ENCODE results near the gene BIN1.
A peak's percentile ranks its signal among the peaks of the same experiment; 100 is the strongest.
"Not testable (repeated sequence)": the region's sequence is repeated elsewhere in the genome, so short reads cannot be mapped to it uniquely, and the experiment has no call there.

The BIN1 gene

GRCh38 chr2:127134235-127134634 lies 27.3 kb upstream of the BIN1 start:
- DNase-seq (ENCODE audit: low read depth), result peak; percentile 25

DNA sequence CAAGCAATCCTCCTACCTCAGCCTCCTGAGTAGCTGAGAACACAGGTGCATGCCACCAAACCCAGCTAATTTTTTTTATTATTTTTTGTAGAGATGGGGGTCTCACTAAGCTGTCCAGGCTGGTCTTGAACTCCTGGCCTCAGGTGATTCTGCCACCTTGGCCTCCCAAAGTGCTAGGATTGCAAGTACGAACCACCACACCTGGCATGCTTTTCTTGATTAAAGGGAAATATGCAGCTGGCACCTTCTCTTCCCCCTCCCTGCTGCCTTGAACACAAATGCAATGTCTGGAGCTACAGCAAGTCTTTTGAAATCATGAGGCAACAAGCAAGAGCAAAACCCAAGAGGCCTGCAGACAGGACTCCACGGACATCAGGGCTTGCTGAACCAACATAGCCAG lies 26.8 kb upstream of the BIN1 start:
- no peak for DNase-seq (ENCODE audit: low read depth)

GRCh38 chr2:127130421-127130820 lies 23.5 kb upstream of the BIN1 start:
- no peak for DNase-seq (ENCODE audit: low read depth)

GRCh38 chr2:127129937-127130336 lies 23.0 kb upstream of the BIN1 start:
- no peak for DNase-seq (ENCODE audit: low read depth)

- peak; percentile 20 for DNase-seq (ENCODE audit: low read depth)
Measured at GRCh38 chr2:127128445-127128904, 21.5 kb upstream of the BIN1 start.

GRCh38 chr2:127125821-127126220 lies 18.9 kb upstream of the BIN1 start:
- DNase-seq (ENCODE audit: low read depth), result no peak

GRCh38 chr2:127124426-127124825 lies 17.5 kb upstream of the BIN1 start:
- DNase-seq (ENCODE audit: low read depth), result no peak

DNA sequence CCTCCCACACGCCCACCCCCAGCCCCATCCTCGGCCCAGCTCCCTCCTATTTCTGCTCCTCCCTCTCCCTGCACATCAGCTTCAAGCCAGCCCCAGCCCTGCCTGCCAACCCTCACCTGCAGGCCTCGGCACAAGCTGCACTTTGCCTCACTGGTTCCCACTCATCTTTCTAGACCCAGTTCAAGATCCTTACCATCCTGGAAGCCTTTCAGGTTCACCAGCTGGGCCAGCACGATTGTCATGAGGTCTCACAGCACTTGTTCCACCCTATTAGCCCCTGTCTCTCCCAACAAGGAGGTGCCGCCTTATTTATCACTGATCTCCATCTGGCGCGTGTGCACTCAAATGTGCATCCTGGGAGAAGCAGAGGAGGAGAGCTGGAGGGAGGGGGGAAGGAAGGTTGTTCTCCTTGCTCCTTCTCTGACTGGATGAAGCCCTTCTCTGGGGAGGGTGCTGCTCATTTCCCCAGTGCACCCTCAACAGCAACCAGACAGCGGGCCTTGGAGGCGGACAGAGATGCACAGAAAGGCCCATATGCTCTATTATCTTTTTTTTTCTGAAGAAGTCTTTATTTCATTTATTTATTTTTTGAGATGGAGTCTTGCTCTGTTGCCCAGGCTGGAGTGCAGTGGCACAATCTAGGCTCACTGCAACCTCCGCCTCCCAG lies 15.5 kb upstream of the BIN1 start:
- DNase-seq (ENCODE audit: low read depth), result no peak

DNA sequence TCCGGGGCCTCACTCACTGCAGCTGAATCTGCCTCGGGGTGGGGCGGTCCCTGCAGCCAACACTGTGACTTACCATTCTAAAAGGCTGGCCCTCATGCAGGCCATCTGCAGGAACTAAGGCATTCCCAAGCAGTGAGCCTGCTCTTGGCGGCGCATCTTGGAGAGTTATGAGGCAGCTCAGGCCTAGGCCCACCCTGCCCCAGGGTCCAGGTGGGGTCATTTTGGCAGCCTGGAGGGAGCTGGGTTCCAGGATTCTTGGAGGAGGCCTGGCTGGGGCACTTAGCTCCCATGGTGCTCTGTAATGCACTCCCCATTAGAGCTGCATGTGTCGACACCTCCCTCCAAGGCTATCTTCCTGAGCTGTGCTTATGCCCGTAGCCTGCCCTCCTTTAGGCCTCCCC lies 14.8 kb upstream of the BIN1 start:
- no peak for DNase-seq (ENCODE audit: low read depth)

- DNase-seq (ENCODE audit: low read depth), result no peak
Measured at GRCh38 chr2:127121353-127121752, 14.4 kb upstream of the BIN1 start.

GRCh38 chr2:127120408-127120807 lies 13.5 kb upstream of the BIN1 start:
- DNase-seq (ENCODE audit: low read depth), result not testable (repeated sequence)

- no peak for DNase-seq (ENCODE audit: low read depth)
Measured at GRCh38 chr2:127118467-127118866, 11.5 kb upstream of the BIN1 start.

- DNase-seq (ENCODE audit: low read depth), result no peak
Measured at GRCh38 chr2:127118038-127118437, 11.1 kb upstream of the BIN1 start.

DNA sequence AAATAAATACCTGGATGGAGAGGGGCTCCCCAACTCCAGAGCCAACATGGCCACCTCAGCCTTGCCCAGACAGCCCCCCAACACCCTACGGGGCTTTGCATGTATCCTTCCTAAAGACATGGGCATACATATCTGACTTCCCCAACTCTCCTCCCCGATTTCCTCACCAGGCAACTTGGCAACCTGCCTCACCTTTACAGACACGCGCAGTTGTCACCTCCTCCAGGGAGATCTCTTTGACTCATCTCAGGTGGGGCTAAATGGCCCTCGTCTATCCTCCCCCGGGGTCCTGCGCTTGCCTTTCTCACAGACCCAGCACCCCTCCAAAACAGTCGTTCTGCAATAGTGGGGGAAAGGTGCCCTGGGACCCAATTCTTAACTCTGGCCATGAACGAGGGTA lies 10.6 kb upstream of the BIN1 start:
- DNase-seq (ENCODE audit: low read depth), result no peak

- DNase-seq (ENCODE audit: low read depth), result no peak
Measured at GRCh38 chr2:127115471-127116199, 8.7 kb upstream of the BIN1 start.

GRCh38 chr2:127110985-127111384 lies 4.0 kb upstream of the BIN1 start:
- no peak for DNase-seq (ENCODE audit: low read depth)

DNA sequence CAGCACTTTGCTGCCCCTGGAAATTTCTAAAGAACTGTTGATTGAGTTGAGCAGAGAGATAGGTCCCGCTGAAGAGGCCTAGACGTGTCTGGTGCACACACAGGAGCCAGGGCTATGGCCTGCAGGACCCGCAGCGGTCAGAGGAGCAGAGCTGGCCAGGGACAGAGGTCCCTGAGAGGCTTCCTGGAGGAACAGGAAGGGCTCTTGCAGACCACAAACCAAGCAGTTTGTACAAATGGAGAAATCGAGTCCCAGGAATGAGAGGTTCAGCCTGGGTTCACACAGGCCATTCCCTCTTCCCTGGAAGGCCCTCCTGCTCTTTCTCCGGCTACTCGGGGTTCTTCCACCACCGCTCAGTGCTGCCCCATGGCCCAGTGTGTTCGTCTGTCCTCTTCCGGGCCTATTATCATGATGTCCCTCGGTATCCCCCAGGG lies 1.2 kb upstream of the BIN1 start:
- no peak for DNase-seq (ENCODE audit: low read depth)

DNA sequence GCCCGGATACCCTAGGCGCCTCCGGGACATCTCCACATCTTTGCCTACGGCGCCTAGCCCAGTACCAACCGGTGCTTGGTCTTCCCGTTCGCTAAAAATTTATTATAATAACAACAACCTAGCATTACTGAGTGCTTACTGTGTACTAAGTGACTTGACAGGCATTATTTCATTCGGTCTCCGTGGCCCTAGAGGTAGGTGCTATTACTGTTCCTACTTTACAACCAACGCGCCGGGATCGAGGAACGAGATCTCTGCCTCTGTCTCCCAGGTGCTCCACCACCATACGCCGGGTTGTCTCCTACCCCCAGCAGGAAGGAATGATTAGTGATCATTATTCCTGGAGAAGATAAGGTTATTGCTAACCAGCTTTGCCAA lies 657 bp upstream of the BIN1 start:
- DNase-seq (ENCODE audit: low read depth), result no peak

DNA sequence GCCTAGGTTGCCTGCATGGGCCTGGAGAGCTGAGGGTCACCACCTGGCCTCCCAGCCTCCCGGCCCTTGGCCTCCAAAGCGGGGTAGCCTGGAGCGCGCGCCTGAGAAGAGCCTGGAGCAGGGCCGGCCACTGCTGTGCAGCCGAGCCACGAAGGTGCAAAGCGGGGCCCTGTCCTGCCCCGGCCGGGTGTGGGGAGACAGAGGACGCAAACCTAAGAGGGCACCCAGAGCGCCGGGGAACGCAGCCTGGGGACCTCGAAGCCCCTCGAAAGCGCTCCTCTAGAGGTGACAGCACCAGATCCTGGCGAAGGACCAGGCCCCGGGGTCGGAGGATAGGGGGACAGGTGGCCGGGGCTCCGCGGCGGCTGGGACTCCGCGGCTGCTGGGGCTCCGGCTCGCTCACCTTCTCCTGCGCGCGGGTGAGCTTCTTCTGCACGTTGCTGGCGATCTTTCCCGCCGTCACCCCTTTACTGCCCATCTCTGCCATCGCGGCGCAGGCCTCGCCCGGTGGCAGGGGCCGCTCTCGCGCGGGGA lies 430 bp downstream of the BIN1 start:
- no peak for DNase-seq (ENCODE audit: low read depth)

GRCh38 chr2:127105656-127106456 lies 1.1 kb downstream of the BIN1 start:
- DNase-seq (ENCODE audit: low read depth), result no peak

GRCh38 chr2:127104881-127105655 lies 1.9 kb downstream of the BIN1 start:
- no peak for DNase-seq (ENCODE audit: low read depth)

DNA sequence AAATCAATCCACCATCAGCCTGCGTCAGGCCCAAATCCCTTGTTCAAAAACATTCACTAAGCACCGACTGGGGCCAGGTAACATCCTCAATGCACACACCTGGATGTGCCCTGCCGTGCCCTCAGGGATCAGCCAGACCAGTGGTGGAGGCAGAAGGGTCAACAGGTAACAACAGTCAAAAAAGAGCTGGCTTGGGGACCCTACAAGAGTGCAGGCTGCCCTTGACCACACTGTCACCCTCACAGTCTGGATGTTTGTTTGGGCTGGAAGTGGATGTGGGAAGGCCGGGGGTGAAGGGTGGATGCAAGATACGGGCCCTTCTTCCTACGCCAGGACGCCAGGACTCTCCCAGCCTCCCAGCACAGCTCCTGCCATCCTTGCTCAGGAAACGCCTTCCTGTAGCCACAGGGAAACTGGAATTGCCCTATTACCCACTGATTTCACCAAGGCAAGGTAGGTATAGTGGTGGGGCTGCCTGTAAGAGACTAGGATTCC lies 2.7 kb downstream of the BIN1 start:
- DNase-seq (ENCODE audit: low read depth), result no peak
